Dedifferentiated amniotic fluid mesenchymal stem cell (primary cell): ENCODE measurements around the gene CHD9.
"Not testable (repeated sequence)": the region's sequence is repeated elsewhere in the genome, so short reads cannot be mapped to it uniquely, and the experiment has no call there.

Experiments
- DNase-seq: peaks from one replicate; pipeline ENCODE4 v3.0.0-alpha.2; 2016; ENCODE audit errors: extremely low spot score

CHD9 gene

DNA sequence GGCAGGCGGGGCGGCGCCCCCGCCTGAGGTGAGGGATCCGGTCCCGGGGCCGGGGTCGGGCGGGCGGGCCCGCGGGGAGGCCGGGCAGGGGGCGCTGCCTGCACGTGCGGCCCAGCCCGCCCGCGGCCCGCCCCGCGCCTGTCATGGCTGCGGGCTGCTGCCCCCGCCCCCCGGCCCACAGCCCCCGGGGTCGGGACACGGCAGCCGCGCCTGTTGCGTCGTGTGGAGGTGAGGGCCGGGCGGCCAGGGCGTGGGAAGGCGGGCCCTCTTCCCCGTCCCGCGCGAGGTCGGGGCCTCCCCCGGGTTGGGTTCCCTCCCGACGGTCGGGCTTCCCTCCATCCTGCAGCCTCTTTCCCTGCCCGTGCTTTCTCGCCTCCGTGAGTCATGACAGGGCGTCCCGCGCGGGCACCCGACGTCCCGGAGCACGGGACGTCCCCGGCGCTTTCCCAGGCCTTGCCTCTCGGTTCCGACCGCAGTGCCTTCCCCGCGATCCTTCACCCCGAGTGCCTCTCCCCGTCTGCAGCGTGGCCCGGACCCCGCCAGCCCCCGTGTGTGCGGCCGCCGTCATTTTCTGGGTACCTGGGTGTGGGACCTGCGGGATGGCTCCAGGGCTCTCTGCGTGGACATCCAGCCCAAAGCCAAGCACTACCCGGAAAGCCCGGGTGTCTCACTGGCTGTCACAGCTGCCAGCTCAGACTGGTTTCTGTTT, 76.7 kb downstream of the CHD9 start:
- DNase-seq: peak; percentile 28

DNA sequence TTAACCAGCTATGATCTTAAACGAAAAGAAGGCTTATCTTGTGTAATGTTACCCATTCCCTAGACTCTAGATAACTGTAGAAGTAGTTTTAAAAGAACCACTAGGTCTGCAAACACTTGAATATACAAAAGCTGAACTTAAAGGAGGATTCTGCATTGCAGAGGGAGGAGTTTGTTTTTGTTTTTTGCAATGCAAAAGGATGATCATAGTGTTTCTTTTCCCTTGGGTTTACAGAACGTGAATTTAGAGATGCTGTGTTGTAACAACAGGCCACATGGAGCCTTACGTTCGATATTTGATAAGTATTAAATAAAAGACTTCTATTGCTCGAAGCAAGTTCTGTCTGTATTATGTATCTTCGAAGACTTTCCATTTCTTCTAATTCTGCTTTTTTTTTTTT, 77.6 kb downstream of the CHD9 start:
- no peak for DNase-seq

DNA sequence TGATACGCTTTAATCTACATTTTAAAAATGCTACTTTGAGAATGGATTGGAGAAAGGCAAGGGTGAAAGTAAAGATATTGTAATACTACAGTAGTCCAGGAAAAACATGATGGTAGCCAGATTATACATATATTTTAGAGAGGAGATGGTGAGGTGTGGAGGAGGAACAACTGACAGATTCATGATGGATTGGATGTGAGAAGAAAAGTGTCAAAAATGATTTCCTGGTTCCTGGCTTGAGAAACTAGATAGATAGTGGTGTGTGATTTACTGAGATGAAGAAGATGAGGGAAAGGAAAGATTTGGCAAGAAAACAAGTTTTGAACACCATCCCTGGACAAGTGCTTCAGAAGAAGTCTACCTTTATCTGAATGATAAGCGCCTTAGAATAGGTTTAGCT, 80.5 kb downstream of the CHD9 start:
- no peak for DNase-seq

DNA sequence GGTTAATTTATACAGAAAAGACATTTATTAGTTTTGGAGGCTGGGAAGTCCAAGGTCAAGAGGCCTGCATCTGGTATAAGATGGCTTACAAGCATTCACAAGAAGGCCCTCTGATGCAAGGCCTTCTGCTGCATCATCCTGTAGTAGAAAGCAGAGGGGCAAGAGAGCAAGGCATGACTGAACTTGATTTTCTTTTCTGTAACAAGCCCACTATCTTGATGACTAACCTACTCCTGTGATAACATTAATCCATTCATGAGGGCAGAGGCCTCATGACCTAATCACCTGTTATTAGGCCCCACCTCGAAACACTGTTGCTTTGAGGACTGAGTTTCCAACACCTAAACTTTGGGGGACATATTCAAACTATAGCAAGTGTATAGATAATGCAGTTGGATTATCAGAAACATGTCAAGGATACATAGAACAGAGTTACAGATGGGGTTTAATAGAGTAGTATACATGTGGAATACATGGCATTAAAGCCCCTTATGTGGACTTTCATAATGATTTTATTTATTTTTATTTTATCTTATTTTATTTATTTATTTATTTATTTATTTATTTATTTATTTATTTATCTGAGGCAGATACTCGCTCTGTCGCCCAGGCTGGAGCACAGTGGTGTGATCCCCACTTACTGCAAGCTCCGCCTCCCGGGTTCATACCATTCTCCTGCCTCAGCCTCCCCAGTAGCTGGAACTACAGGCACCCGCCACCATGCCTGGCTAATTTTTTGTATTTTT, 88.2 kb downstream of the CHD9 start:
- DNase-seq: no peak

DNA sequence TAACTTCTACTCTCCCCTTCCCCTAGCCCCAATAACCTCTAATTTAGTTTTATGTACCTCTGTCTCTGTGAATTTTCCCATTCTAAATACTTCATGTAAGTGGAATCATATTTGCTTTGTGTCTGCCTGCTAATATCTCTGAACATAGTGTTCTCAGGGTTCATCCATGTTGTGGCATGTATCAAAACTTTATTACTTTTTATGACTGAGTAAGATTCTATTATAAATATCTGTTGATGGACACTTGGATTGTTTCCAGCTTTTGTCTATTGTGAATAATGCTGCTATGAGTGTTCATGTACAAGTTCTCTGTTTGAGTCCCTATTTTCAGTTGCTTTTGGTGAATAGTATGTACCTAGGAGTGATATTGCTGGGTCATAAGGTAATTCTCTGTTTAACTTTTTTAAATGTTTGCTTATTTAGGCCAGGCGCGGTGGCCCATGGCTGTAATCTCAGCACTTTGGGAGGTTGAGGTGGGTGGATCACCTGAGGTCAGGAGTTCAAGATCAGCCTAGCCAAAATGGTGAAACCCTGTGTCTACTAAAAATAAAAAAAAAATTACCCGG, 92.8 kb downstream of the CHD9 start:
- DNase-seq: no peak

DNA sequence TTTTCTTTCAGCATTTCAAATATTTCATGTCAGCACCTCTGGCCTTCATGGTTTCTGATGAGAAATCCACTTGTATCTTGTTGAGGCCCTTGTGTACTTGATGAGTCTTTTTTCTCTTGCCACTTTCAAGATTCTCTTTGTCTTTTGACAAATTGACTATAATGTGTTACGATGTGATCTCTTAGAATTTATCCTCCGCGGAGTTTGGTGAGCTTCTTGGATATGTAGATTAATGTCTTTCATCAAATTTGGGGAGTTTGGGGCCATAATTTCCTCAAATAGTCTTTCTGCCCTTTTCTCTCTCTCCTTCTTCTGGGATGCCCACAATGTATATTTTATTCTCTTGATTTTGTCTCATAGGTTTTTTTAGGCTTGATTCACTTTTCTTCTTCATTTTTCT, 96.0 kb downstream of the CHD9 start:
- no peak for DNase-seq

DNA sequence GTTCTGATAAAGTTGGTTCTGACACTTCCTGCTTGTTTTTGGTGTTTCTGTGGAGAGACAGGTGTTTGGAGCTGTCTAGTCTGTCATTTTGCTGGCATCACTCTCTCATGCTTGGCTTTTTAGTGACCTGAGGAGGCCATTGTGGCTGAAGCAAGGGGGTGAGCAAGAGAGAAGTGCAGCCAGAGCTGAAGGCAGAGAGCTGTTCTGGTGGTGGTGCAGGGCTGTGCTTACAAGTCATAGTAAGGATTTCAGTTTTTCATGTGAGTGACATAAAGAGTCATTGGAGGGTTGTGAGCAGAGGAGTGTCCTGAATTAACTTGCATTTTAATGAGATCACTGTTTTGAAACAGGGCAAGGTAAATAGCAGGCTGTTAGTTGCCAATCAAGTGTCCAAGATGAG, 97.5 kb downstream of the CHD9 start:
- DNase-seq: no peak

DNA sequence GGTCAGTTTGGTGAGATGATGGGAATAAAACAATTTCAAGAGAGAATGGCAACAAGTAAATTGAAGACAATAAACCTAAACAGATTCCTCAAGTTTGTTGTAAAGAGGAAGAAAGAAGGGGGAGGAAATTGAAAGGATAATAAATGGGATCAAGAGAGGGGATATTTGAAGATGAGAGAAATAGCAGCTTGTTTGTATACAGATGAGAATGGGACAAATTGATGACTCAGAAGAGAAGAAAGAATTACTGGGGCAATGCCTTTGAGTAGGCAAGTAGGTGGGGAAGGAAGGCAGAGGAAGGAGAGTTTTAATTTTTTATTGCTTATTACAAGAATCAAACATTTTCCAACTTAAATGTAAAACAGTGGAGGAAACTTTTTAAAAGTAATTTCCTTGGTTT, 98.3 kb downstream of the CHD9 start:
- no peak for DNase-seq

DNA sequence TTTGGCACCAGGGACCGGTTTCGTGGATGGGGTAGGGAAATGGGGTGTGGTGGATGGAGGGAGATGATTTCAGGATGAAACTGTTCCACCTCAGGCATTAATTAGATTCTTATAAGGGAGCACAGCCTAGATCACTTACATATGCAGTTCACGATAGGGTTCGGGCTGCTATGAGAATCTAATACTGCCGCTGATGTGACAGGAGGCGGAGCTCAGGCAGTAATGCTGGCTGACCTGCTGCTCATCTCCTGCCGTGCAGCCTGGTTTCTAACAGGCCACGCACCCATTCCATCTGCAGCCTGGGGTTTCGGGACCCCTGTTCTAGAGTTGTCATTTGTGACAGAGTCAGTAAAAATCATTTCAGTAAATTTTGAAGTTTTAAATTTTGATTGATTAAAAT, 99.7 kb downstream of the CHD9 start:
- no peak for DNase-seq

DNA sequence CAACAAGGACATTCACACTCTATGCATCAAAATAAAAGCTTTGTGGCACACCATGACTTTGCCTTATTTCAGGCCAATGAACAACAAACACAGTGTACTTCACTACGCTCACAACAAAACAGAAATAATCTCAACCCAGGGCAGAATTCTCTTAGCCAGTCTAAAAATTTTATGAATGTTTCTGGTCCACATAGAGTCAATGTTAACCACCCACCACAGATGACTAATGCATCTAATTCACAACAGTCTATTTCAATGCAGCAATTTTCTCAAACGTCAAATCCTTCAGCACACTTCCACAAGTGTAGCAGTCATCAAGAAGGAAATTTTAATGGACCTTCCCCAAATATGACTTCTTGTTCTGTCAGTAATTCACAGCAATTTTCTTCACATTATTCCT, 101.7 kb downstream of the CHD9 start:
- no peak for DNase-seq

DNA sequence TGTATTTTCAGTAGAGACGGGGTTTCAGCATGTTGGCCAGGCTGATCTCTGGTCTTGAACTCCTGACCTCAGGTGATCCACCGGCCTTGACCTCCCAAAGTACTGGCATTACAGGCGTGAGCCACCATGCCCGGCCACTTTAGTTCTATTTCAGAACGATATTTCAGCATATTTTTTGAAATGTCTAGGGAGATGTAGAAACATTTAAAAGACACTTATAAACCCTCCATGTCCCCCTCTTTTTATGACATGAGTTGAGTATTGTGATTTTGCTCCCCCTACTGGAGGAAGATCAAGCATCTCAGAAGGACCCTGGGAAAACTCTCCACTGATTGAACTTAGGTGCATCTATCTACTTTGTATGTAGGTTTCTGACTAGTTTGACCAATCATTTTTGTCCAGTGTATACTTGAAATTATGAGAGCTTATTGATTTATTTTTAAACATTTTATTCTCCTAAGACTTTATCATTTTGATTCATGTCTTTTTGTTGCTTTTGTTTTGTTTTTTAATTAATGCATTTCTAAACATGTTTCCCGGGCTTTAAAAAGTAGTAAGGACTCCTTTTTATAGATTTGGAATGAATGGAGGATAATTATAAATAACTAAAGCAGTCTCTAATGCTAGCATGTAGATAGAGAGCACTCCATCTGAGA, 105.1 kb downstream of the CHD9 start:
- DNase-seq: peak; percentile 32

DNA sequence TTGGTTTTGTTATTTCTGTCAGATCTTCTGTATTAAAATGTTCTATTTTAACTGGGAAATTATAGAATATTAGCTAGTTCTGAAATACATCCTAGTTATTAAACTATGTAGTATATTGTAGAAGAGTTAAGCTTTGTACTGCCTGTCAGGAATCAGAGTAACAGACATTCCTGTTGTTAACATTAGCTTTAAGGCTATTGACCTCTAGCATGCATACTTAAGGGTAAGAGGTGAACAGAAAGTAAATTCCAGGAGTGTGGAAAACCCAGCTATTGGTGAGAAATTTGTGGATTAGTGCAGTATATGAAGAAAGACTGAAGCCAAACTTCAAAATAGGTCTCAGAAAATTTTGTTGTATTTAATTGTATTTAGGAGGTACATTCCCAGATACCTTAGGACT, 111.3 kb downstream of the CHD9 start:
- no peak for DNase-seq

DNA sequence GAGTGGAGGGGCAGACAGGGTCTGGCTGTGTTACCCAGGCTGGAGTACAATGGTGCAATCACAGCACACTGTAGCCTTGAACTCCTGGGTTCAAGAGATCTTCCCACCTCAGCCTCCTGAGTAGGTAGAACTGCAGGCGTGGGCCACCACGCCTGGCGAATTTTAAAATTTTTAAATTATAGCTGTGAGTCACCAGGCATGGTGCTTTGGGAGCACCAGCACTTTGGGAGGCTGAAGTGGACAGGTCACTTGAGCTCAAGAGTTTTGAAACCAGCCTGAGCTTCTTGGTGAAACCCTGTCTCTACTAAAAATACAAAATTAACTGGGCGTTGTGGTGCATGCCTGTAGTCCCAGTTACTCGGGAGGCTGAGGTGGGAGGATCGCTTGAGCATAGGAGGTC, 114.0 kb downstream of the CHD9 start:
- DNase-seq: no peak

DNA sequence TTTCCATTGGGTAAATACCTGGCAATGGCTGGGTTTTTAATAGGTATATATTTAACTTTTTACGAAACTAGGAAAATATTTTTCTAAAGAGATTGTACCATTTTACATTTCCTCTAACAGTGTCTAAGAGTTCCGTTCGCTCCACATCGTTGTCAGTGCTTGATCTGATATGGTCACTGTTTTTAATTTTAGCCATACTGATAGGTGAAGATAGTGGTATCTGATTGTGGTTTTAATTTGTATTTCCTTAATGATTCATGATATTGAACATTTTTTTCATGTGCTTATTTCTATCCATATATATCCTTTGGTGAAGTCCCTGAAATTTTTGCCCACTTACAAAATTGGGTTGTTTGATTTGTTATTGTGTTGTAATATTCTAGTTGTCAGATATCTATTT, 117.7 kb downstream of the CHD9 start:
- DNase-seq: no peak

DNA sequence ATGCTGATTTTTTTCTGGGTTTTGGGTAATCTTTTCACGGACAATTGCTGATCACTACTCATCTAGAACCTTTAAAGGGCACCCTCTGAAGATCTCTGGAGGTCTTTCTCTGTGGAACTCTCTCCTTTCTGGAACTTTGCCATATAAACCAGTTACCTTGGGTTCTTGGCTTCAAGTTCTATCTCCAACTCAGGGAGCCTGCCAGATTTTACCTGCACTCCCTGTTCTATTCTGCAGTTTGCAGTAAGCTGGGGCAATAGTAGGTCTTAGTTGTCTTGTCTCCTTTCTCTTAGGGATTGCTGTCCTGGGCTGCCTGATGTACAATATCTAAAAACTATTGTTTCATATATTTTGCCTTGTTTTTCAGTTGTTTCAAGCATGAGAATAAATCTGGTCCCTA, 120.3 kb downstream of the CHD9 start:
- DNase-seq: no peak

DNA sequence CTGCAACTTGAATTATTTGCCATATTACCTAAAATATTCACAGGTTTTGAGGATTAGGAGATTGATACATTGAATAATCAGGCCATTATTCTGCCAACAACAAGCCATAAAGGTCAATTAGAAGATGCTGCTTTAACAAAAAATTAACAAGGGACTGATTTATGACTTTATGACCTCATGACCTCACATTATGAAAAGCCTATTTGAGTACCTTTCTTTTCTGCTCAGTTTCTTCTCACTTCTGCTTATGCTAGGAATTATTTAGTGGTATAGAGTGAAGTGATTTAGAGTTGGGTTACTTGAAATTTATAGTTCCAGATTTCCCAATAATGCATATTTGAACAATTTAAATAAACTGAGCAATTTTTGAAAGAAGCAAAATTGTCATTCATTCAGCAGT, 121.6 kb downstream of the CHD9 start:
- no peak for DNase-seq

DNA sequence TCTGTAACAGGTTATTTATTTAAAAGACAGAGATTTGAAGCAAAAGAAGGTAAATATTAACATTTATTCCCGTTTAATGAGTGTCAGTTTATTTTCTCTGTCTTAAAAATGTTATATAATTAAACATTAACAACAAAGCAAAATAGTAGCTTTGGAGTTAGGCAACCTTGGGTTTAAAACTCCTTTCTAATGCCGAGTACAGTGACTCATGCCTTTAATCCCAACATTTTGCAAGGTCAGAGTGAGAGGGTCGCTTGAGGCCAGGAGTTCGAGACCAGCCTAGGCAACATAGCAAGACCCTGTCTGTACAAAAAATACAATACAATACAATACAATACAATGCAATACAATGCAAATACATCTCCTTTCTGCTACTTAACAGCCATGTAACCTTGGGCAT, 128.7 kb downstream of the CHD9 start:
- DNase-seq: no peak

DNA sequence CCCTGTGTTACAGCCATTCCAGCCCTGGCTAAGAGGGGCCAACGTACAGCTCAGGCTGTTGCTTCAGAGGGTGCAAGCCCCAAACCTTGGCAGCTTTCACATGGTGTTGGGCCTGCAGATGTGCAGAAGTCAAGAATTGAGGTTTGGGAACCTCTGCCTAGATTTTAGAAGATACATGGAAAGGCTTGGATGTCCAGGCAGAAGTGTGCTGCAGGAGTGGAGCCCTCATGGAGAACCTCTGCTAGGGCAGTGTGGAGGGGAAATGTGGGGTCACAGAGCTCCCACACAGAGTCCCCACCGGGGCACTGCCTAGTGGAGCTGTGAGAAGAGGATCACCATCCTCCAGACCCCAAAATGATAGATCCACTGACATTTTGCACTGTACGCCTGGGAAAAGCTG, 130.9 kb downstream of the CHD9 start:
- DNase-seq: not testable (repeated sequence)

DNA sequence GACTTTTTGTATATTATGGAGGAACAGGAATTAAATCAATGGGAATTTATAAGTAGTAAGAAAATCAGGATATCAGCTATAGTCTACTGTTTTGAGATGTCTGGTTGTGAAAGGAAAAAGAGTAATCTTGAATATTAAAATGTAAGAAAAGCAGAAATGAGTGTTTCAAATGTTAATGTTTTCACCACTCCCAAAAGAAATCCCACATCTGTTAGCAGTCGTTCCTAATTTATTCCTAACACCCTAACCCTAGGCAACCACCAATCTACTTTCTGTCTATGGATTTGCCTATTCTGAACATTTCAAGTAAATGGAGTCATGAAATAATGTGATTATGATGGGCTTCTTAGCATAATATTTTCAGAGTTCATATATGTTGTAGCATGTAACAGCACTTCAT, 133.0 kb downstream of the CHD9 start:
- no peak for DNase-seq

DNA sequence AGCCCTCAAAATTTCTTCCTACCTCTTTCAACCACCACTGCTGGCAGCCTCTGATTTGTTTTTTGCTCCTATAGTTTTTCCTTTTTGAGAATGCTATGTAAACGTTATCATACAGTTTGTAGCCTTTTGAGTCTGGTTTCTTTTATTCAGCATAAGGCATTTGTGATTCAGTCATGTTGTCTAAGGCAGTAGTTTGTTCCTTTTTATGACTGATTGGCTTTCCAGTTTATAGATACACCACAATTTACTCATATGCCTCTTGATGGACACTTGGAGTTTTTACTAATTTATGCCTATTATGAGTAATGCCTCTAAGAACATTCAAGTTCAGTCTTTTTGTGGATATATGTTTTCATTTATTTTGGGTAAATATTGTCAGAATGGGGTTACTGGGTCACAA, 136.6 kb downstream of the CHD9 start:
- no peak for DNase-seq

DNA sequence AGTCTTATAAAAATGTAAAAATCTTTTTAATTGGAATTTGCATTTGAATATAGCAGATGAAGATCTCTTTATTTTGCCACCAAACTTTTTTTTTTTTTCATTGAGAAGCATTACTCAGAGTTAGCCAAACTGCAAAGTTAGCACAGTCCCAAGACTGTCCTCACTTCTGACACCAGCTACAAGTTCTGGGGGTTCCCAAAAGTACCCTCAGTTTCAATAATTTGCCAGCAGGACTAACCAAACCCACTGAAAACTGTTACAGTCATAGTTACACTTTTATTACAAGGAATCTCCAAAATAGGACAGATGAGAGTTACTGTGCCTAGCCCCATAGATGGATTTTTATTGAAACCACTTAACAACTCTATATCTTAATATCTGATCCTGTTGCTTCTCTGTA, 144.1 kb downstream of the CHD9 start:
- no peak for DNase-seq

DNA sequence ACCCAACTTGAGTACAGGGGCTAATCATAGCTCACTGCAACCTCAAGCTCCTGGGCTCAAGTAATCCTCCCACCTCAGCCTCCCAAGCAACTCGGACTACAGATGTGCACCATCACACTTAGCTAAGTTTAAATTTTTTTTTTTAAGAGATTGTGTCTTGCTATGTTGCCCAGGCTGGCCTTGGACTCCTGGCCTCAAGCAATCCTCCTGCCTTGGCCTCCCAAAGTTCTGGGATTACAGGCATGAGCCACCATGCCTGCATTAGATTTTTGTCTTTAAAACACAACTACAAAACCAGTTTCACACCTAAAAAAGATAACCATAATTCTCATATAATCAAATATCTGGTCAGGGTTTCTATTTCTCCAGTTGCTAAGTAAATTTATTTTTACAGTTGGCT, 147.1 kb downstream of the CHD9 start:
- DNase-seq: no peak

DNA sequence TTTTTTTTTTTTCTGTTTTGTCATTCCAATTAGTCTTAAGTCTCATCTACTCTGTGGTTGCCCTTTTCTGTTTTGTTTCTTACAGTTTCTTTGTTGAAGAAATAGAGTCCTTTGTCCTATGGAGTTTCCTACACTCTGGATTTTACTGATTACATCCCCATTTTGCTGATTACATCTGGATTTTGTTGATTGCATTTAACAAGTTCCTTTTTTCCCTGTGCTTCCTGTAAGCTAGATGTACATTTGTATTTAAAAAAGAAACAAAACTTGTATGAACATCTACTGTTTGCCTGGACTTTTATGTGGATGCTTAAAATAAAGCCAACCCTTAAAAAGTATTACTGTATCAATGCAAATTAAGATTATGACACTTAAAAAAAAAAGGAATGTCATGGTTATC, 147.6 kb downstream of the CHD9 start:
- no peak for DNase-seq
